B cell (primary cell): ENCODE results near the gene EML3. TPM values are rescaled to one million over a fixed set of nuclear protein-coding genes. Genes with fewer than 3 reads are reported as not detected.

Source experiments
- ATAC-seq: fragments of 200-7000 bp; cut with Tn5 transposase; one replicate; pipeline ENCODE4 v1.10.0; 2021; ENCODE audit warnings: low read depth, mild to moderate bottlenecking, moderate number of reproducible peaks, moderate library complexity
- CTCF ChIA-PET: fragments of 350-600 bp; sonication (Branson Sonifier 250); formaldehyde crosslinking; loops from one replicate; lab custom pipeline; 2021; ENCODE audit warnings: antibody characterized with exemption, inconsistent platforms; lab: Charles Lee
- POLR2A ChIA-PET: fragments of 350-600 bp; sonication (Branson Sonifier 250); formaldehyde crosslinking; loops from one replicate; lab custom pipeline; 2021; ENCODE audit warnings: antibody characterized with exemption; lab: Charles Lee
- DNase-seq: peaks from one replicate; pipeline ENCODE4 v3.0.0; 2013
- H2AFZ ChIP-seq: 2 replicates; pipeline ENCODE4 v1.6.1; 2012; ENCODE audit warnings: mild to moderate bottlenecking, low read depth, low read length; ENCODE audit not compliant: insufficient read depth, poor library complexity, severe bottlenecking
- H3K27ac ChIP-seq, 2 donors: 1 replicate in 1 of 2; 2 replicates in 1 of 2; pipeline ENCODE4 v1.5.1; 2012 to 2013; ENCODE audit warnings: low read length in 2 of 2, mild to moderate bottlenecking in 2 of 2, moderate library complexity in 1 of 2
- H3K27me3 ChIP-seq, 4 experiments: fragments of 200-600 bp in 1 of 4; sonication (generic) in 1 of 4; replicated peaks in 1 of 4; 1 replicate in 2 of 4; 2 replicates in 2 of 4; pipeline versions ENCODE4 v1.6.1 to v1.7.0; 2013 to 2016; ENCODE audit warnings: low read length in 3 of 4, mild to moderate bottlenecking in 2 of 4, mixed read lengths in 1 of 4, moderate library complexity in 1 of 4; ENCODE audit not compliant: insufficient read depth in 4 of 4, control insufficient read depth in 3 of 4; ENCODE audit errors: control extremely low read depth in 1 of 4
- H3K36me3 ChIP-seq, 2 experiments: replicated peaks in 1 of 2; 1 replicate in 1 of 2; 2 replicates in 1 of 2; pipeline versions ENCODE4 v1.6.1 to v1.7.1; 2013; ENCODE audit warnings: low read length in 1 of 2; ENCODE audit not compliant: insufficient read depth in 2 of 2, control insufficient read depth in 1 of 2; ENCODE audit errors: control extremely low read depth in 1 of 2, extremely low read depth in 1 of 2
- H3K4me1 ChIP-seq, 2 donors: fragments of 200-600 bp in 1 of 2; sonication (generic) in 1 of 2; 1 replicate in 1 of 2; 2 replicates in 1 of 2; pipeline versions ENCODE4 v1.5.1 to v1.6.1; 2013 to 2017; ENCODE audit warnings: low read length in 2 of 2; ENCODE audit not compliant: control insufficient read depth in 2 of 2, insufficient read depth in 2 of 2
- H3K4me2 ChIP-seq: replicated peaks from 2 replicates; pipeline ENCODE3; 2012; ENCODE audit warnings: mild to moderate bottlenecking, low read depth, low read length; ENCODE audit not compliant: poor library complexity, severe bottlenecking
- H3K4me3 ChIP-seq, 5 experiments: fragments of 200-600 bp in 1 of 5; sonication (generic) in 1 of 5; 1 replicate in 3 of 5; 2 replicates in 2 of 5; pipeline versions ENCODE4 v1.5.1 to v1.7.0; 2011 to 2016; ENCODE audit warnings: low read length in 4 of 5, mild to moderate bottlenecking in 4 of 5, low read depth in 2 of 5, control low read depth in 1 of 5, moderate library complexity in 1 of 5; ENCODE audit not compliant: insufficient read depth in 1 of 5; ENCODE audit errors: control extremely low read depth in 1 of 5, extremely low read depth in 1 of 5
- H3K79me2 ChIP-seq: fragments of 200-600 bp; sonication (generic); one replicate; pipeline ENCODE4 v1.6.0; 2016; ENCODE audit warnings: low read length; ENCODE audit not compliant: control insufficient read depth, insufficient read depth
- H3K9ac ChIP-seq: fragments of 200-600 bp; sonication (generic); 2 replicates; pipeline ENCODE4 v1.6.1; 2017; ENCODE audit warnings: mild to moderate bottlenecking, low read length, moderate library complexity
- H3K9me3 ChIP-seq, 3 donors: one replicate each; pipeline versions ENCODE4 v1.6.1 to v1.7.1; 2013; ENCODE audit warnings: low read length in 2 of 3; ENCODE audit not compliant: control insufficient read depth in 2 of 3, insufficient read depth in 1 of 3; ENCODE audit errors: control extremely low read depth in 1 of 3
- H4K20me1 ChIP-seq: 2 replicates; pipeline ENCODE4 v1.6.0; 2012; ENCODE audit warnings: mild to moderate bottlenecking, low read length; ENCODE audit not compliant: insufficient read depth, control insufficient read depth, poor library complexity, severe bottlenecking
- H3K27ac Mint-ChIP-seq: one replicate; pipeline ENCODE4 v1.8.0; 2021; ENCODE audit warnings: mixed read lengths
- H3K27me3 Mint-ChIP-seq: one replicate; pipeline ENCODE4 v1.8.0; 2021; ENCODE audit warnings: mixed read lengths
- H3K4me1 Mint-ChIP-seq: one replicate; pipeline ENCODE4 v1.8.0; 2021; ENCODE audit warnings: mixed read lengths
- H3K4me3 Mint-ChIP-seq: one replicate; pipeline ENCODE4 v1.8.0; 2021; ENCODE audit warnings: mixed read lengths
- H3K9me3 Mint-ChIP-seq: one replicate; pipeline ENCODE4 v1.8.0; 2022; ENCODE audit warnings: mixed read lengths; ENCODE audit not compliant: insufficient read depth
- EZH2 ChIP-seq: IDR thresholded peaks from 2 replicates; pipeline ENCODE4 v1.6.1; 2012; ENCODE audit warnings: borderline replicate concordance, low read depth, mild to moderate bottlenecking, moderate library complexity, low read length; ENCODE audit not compliant: insufficient read depth, poor library complexity, severe bottlenecking
- WGBS: methylation state at CpG from one replicate; pipeline ENCODE4 v1.1.5; 2013; ENCODE audit warnings: missing lambda C conversion rate; ENCODE audit not compliant: insufficient coverage; 5-methylcytosine and 5-hydroxymethylcytosine counted together
- intact Hi-C: fragments of 100-400 bp; cut with micrococcal nuclease; formaldehyde crosslinking; loops from one replicate; pipeline ENCODE4 v1.10.0; 2022
- polyA plus RNA-seq: library from polyadenylated mRNA; depleted of rRNA; stranded (reverse); fragments of >200 nt; gene quantifications from 2 replicates; pipeline ENCODE4 v1.2.3, GENCODE V29; 2012
- total RNA-seq, 2 donors: library from RNA; stranded (reverse); fragments of 120-200 nt in 1 of 2; gene quantifications; 1 replicate in 1 of 2; 2 replicates in 1 of 2; pipeline versions ENCODE4 v1.2.3 to v1.2.4, GENCODE V29; 2013 to 2022
- TF ChIP-seq, protein P1 (sequence below): fragments of 200-600 bp; IDR thresholded peaks from one replicate; pipeline ENCODE4 v1.8.0; 2022; ENCODE audit warnings: antibody characterized with exemption, mild to moderate bottlenecking

EML3 gene
- total and polyA plus RNA-seq, 2 donors (not counting 1 experiment from before 2014, with no cell fraction given), result 127 to 128 TPM

- H2AFZ ChIP-seq, result no peak overlapping the region
- no peak overlapping the region for H3K27ac ChIP-seq
- no peak for ATAC-seq
- H3K4me1 ChIP-seq, result peaks cover 10 to 29% of the 10 kb centered on the region in 2 donors
- H3K9me3 ChIP-seq, result no peaks in the 10 kb centered on the region
- H3K4me1 Mint-ChIP-seq, result peaks cover 28% of the 10 kb centered on the region
- POLR2A ChIA-PET, result interaction anchor here (0.6 to 2.7 kb wide), 3 partner anchors 9 to 18 kb away, joined by 8 to 16 read pairs (median 14); partner anchors contain the start of genes MTA2 and TUT1
- no peak overlapping the region for H3K4me3 ChIP-seq
- H3K9me3 Mint-ChIP-seq, result no peaks in the 10 kb centered on the region
- H3K4me3 Mint-ChIP-seq, result peak overlapping the region; percentile 97
- H4K20me1 ChIP-seq, result no peaks in the 10 kb centered on the region
- intact Hi-C loops, result no loop called here
- peaks cover 68% of the 10 kb centered on the region for H3K79me2 ChIP-seq
- CTCF ChIA-PET, result interaction anchor here (1.0 to 3.7 kb wide), 3 partner anchors 9 to 18 kb away, joined by 3 to 32 read pairs (median 13); partner anchors contain the start of genes B3GAT3, MTA2 and TUT1
- no peak for DNase-seq
- no peaks in the 10 kb centered on the region for H3K27me3 ChIP-seq
- H3K4me2 ChIP-seq, result peak overlapping the region; percentile 90
- H3K9ac ChIP-seq, result no peak overlapping the region
- no peaks in the 10 kb centered on the region for H3K27me3 Mint-ChIP-seq
- peaks cover 0 to 35% of the 10 kb centered on the region in 2 experiments for H3K36me3 ChIP-seq
- H3K27ac Mint-ChIP-seq, result peak overlapping the region; percentile 80
- TF ChIP-seq EZH2, result no peak
- TF ChIP-seq, protein P1, sequence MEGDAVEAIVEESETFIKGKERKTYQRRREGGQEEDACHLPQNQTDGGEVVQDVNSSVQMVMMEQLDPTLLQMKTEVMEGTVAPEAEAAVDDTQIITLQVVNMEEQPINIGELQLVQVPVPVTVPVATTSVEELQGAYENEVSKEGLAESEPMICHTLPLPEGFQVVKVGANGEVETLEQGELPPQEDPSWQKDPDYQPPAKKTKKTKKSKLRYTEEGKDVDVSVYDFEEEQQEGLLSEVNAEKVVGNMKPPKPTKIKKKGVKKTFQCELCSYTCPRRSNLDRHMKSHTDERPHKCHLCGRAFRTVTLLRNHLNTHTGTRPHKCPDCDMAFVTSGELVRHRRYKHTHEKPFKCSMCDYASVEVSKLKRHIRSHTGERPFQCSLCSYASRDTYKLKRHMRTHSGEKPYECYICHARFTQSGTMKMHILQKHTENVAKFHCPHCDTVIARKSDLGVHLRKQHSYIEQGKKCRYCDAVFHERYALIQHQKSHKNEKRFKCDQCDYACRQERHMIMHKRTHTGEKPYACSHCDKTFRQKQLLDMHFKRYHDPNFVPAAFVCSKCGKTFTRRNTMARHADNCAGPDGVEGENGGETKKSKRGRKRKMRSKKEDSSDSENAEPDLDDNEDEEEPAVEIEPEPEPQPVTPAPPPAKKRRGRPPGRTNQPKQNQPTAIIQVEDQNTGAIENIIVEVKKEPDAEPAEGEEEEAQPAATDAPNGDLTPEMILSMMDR, result no peak
- WGBS, result 91% methylated on average over 3 of the region's 6 CpGs
These were observed 2.2 kb downstream of the EML3 start for GRCh38 chr11:62610403-62610802.

- no peaks in the 10 kb centered on the region for H3K9me3 ChIP-seq
- H3K4me1 ChIP-seq, result peaks cover 10 to 29% of the 10 kb centered on the region in 2 donors
- H3K79me2 ChIP-seq, result peaks cover 66% of the 10 kb centered on the region
- ChIA-PET CTCF (interaction anchor here (0.8 to 1.2 kb wide), 2 partner anchors 14 to 186 kb away, joined by 3 to 4 read pairs; no protein-coding TSS in a partner anchor), POLR2A (interaction anchor here (1.5 to 1.8 kb wide), 2 partner anchors 17 to 56 kb away, joined by 4 to 5 read pairs; partner anchors contain the start of genes C11orf98, CSKMT and TUT1)
- no peak overlapping the region for H3K4me2 ChIP-seq
- ATAC-seq (no peak), DNase-seq (no peak)
- Mint-ChIP-seq H3K9me3 (no peaks in the 10 kb centered on the region), H3K4me1 (peaks cover 27% of the 10 kb centered on the region), H3K27ac (no peak overlapping the region), H3K4me3 (peak overlapping the region; percentile 5), H3K27me3 (no peaks in the 10 kb centered on the region)
- no peak overlapping the region for H3K4me3 ChIP-seq
- no peaks in the 10 kb centered on the region for H4K20me1 ChIP-seq
- H3K9ac ChIP-seq, result no peak overlapping the region
- H3K27me3 ChIP-seq, result no peaks in the 10 kb centered on the region
- WGBS, result 100% methylated on average over 7 of the region's 12 CpGs
- peaks cover 0 to 43% of the 10 kb centered on the region in 2 experiments for H3K36me3 ChIP-seq
- no peak overlapping the region for H3K27ac ChIP-seq
- no peak overlapping the region for H2AFZ ChIP-seq
- intact Hi-C loops, result no loop called here
- TF ChIP-seq, protein P1, result no peak
- no peak for TF ChIP-seq EZH2
These were observed 3.8 kb downstream of the EML3 start for GRCh38 chr11:62608776-62609175.
